H1 (cell line): ENCODE results near the gene OXSR1.

Experiments
- ASH2L ChIP-seq: fragments of 200-600, 300-600 bp; sonication (generic); IDR thresholded peaks from one replicate; pipeline ENCODE4 v1.7.1; 2017; ENCODE audit warnings: low read length
- CTCF ChIP-seq, 3 experiments: IDR thresholded peaks; 1 replicate in 2 of 3; 2 replicates in 1 of 3; pipeline versions ENCODE4 v1.5.1 to v1.6.1; 2011; ENCODE audit warnings: low read length in 3 of 3, mild to moderate bottlenecking in 3 of 3, inconsistent platforms in 2 of 3, low read depth in 1 of 3, moderate library complexity in 1 of 3; ENCODE audit not compliant: insufficient read depth in 1 of 3; ENCODE audit errors: control extremely low read depth in 1 of 3
- JUND ChIP-seq: IDR thresholded peaks from 2 replicates; pipeline ENCODE4 v1.6.1; 2011; ENCODE audit warnings: mild to moderate bottlenecking, improper control_type of control experiment, low read length
- POLR2AphosphoS5 ChIP-seq: IDR thresholded peaks from 2 replicates; pipeline ENCODE4 v1.6.1; 2011; ENCODE audit warnings: low read depth, low read length
- SAP30 ChIP-seq: fragments of 300-600 bp; sonication (generic); IDR thresholded peaks from 2 replicates; pipeline ENCODE4 v1.7.1; 2012; ENCODE audit warnings: low read length, moderate library complexity, mild to moderate bottlenecking, inconsistent platforms; ENCODE audit not compliant: insufficient read depth, insufficient replicate concordance

- TF ChIP-seq CTCF (IDR thresholded peaks at IDR 0.05; ENCODE audit: control extremely low read depth in 1 of 3, insufficient read depth in 1 of 3, low read depth in 1 of 3, low read length in 3 of 3) (no peak), POLR2AphosphoS5 (no peak), SAP30 (no peak), ASH2L (no peak), JUND (no peak)
These were observed 106.2 kb downstream of the OXSR1 start for GRCh38 chr3:38271553-38271952.
